GM18499 (cell line): Measurements from ENCODE around the gene GPHN.

Source experiments
- ATAC-seq: cut with Tn5 transposase; IDR thresholded peaks from one replicate; pipeline ENCODE4 v1.9.1; 2021; ENCODE audit warnings: moderate number of reproducible peaks; ENCODE audit not compliant: insufficient read depth, unreplicated experiment

Gene GPHN

DNA sequence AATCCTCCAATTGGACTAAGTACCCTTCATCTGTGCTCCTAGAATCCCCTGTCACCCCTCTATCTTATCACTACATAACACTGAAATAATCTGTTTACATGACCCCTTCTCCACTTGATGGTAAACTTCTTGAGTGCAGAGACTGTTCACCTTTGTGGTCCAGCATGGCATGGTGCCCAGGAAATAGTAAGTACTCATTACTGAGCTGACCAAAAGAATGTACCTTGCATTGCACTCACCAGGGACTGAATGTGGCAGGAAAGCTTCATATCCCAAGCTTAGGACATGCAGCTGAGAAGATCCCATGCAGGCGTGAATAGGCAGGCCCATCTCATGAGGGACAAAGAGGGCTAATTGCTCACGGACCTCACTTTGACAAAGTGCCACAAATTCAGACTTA is 679.9 kb downstream of the GPHN start:
- ATAC-seq, result no peak

DNA sequence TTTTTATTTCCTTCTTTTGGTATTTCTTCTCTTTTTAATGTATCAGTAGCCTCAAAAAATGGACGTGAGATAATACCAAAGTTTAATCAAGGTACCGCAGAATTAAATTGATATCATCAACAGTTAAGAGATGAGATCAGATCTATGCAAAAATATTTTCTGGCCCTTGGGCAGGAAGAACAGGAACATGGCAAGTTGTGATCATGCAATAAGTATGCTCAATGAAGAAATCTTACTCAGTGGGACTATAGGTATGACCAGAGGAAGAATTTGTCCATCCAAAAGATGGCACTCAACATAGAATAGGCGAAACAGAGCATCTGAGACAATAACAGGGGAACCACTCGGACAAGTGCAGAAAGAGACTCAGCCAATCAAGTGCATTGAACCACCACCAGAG is 680.4 kb downstream of the GPHN start:
- ATAC-seq, result no peak

DNA sequence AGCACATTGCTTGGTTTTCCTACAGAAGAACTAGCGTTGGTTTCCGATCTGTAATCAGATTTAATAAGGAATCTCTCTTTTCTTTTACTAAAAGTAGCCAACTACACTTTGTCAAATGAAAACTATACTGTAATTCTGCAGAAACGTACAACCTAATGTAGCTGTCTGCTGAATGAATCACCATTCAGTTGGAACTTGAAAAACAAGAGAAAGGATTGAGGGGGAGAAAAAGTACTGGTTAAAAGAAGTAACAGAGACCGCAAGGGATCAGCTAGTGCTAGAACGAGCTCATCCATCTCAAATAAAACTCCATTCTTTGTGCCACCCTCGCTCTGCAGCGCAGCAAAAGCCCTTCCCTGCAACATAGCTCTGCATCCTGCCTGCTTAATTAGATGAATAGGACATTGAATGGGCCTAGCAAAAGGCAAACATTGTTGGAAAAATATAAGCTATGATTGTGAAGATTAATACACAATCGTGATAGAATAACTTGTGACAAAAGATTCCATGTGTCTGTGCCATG is 683.9 kb downstream of the GPHN start:
- no peak for ATAC-seq

DNA sequence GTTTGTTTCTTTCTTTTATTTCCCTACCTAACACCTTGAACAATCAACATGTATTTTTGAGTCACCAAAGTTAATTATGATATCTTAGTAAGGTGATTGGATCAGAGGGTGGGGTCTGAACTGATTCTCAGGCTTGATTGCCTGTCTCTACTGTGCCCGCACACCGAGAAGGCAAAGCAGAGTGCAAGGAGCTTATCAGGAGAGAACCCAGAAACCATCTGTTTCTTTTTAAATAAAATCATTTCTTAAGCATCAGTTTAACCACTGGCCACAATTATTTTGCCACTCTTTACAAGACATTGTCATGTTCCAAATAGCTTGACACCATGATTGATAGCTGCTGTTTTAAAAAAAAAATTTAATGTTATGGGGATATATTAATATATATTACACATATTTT is 684.4 kb downstream of the GPHN start:
- ATAC-seq, result no peak

DNA sequence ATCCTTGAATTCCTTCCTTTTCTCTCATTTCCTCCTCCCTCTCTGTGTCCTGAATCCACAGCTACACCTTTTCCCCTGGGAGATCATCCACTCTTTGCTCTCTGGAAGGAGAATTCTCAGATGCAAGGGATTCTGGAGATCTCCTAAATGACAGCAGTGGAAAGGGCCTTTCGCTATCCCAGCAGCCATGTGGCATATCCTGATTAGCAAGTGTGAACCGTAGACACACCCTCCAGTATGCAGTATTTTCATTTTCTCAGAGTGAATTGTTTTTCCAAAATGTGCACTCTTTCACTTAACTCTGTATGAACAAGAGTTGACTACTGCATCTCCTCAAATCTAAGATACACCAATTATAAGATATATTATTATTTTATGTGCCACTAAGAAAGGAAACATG is 687.3 kb downstream of the GPHN start:
- ATAC-seq, result no peak

DNA sequence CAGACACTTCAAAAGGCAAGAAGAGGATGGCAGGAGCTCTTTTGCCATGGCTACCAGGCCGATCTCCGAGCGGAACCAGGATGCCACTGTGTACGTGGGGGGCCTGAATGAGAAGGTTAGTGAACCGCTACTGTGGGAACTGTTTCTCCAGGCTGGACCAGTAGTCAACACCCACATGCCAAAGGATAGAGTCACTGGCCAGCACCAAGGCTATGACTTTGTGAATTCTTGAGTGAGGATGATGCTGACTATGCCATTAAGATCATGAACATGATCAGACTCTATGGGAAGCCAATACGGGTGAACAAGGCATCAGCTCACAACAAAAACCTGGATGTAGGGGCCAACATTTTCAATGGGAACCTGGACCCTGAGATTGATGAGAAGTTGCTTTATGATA is 691.1 kb downstream of the GPHN start:
- ATAC-seq, result no peak

DNA sequence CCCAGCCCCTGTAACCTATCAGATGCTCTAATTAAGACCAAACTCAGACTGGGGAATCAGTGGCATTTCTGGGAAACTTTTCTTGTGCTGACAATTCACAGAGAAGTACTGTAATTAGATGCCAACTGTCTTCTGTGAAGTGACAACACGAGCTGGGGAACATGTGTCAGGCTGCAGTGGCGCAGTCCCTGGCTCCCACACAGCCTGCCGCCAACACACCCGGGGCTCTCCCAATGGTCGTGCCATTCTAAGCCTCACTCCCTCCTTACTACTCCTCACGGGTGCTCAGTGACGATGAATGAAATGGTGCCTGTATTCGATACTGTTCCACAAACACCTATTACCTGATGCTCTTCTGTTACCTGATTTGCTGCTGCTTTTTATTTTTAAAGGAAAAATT is 699.9 kb downstream of the GPHN start:
- no peak for ATAC-seq

DNA sequence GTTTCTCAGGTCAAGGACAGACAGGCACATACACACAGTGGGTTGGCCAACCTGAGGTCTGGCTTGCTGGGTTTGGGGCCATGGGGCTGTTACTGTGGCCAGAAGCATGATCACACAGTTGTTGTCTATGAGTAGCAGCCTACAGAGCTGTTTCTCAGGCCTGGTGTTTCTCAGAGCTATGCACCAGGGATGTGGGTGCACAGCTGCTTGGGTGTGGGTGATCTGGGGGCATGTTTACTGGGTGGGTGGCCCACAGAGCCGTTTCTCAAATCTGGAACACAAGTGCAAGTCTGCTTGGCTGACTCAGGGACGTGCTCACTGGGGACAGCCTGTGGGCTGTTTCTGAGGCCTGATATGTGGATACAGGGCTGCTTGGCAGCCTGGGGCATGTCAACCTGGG is 710.2 kb downstream of the GPHN start:
- ATAC-seq, result no peak

DNA sequence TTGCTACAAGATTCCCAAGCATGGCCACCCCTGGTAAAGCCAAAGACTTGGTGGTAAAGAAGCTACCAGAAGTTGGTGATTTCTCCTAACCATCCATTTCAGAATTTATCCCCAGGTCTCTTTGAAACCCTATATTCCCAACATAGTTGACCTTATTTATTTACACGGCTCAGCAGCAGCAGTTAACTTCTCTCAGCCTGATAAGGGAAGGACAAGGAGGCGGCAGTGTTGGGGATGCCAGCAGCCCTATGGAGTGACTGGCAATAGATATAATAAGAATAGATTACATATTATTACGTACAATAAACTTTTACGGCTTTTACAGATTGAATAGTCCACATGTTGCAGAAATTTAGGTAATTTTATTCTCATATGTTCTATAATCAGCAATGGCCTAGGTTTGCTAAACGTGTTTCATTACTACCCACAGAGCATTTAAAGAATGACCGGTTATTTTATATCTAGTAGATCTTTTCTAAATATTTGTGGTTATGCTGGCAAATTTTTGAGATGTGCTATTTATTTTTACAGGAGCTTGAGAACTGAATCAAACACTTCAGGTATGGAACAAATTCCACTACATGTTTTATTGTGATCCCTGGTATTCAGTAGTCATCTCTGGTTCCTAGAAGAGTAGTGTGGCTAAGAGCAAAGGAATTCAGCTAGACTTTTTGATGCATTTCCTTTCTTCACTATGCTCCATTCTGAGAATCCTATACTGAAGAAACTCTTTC is 713.5 kb downstream of the GPHN start:
- no peak for ATAC-seq

DNA sequence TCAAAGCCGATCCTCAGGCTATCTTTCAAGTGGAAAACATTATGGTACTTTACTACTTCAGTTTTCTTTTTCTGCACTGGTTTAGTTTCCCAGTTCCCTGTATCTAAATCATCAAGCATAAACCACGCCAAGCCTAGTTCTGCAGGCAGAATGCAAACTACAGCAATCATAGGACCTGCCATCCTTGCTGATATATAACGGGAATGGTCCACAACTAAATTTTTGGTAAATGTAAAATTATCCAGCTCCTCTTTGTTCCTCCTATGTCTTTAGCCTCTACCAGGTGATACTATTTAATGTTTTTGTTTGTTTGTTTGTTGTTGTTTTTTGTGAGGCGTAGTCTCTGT is 714.0 kb downstream of the GPHN start:
- ATAC-seq, result no peak

DNA sequence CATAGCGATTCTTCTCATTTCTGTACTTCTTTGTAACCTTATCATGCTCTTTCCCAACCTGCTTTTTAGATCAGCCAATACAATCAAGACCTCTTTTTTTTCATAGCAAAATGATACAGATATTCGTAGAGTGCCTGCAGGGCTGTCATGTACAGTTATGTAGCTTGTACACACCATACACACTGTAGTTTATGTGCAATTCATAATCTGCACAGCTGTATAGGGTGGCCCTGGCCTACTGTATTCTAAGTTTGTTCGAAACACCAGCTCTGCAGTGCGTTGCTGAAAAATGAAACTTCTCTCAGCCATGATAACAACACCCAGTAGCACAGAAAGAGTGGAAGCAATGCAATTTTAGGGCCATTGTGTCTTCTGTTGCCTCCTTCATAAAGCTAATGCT is 717.6 kb downstream of the GPHN start:
- no peak for ATAC-seq

DNA sequence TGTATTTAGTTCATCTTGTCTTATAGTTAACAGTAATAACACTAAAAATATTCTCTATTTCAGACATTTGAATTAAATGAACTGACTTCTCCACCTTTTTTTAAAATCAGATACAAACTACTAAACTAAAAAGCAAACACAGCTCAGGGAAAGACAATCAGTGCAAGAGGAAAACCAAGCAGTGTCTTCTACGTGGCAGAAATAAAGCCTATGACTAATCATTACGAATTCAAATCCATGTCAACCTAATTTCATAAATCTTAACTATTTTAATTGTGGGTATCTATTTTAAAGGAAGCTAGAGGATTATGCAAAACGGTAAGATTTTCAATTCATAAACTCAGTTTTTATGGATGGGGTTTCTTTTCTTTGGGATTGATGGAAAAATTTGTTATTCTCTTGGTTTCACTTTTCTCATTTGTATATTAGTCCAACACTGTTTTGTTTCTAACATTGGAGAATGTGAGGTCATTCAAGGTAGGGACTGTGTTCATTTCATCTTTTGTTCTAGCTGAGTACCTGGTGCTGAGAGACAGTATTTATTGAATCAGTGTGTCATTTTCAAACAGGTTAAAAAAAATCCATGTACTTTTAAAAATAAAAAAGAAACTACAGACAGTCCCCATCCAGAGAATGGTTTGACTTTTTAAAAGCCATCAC is 720.5 kb downstream of the GPHN start:
- no peak for ATAC-seq
